OCI-LY3 (cell line): ENCODE results near the gene TM9SF4.

ENCODE experiments used
- CTCF ChIP-seq: fragments of 200-600, 300-600 bp; sonication (generic); IDR thresholded peaks from 2 replicates; pipeline ENCODE4 v1.5.1; 2014; ENCODE audit warnings: antibody characterized with exemption, low read length, low read depth
- EZH2phosphoT487 ChIP-seq: fragments of 200-600 bp; shearing (Covaris generic); IDR thresholded peaks from 2 replicates; pipeline ENCODE4 v1.6.1; 2018; ENCODE audit warnings: antibody characterized with exemption, mixed run types, low read depth

- TF ChIP-seq CTCF (no peak), EZH2phosphoT487 (no peak)
These were observed 46.7 kb upstream of the TM9SF4 start for GRCh38 chr20:32062776-32063170.
